HG03064 (cell line): ENCODE data around the gene SLX4IP.
"Not testable (repeated sequence)": the region's sequence is repeated elsewhere in the genome, so short reads cannot be mapped to it uniquely, and the experiment has no call there.

ENCODE experiments used
- ATAC-seq: cut with Tn5 transposase; IDR thresholded peaks from one replicate; pipeline ENCODE4 v1.9.1; 2021; ENCODE audit warnings: low read depth; ENCODE audit not compliant: unreplicated experiment

SLX4IP gene

GRCh38 chr20:10563935-10564492 is 128.9 kb downstream of the SLX4IP start:
- no peak for ATAC-seq

GRCh38 chr20:10565191-10565921 is 130.3 kb downstream of the SLX4IP start:
- no peak for ATAC-seq

GRCh38 chr20:10565922-10566897 is 131.1 kb downstream of the SLX4IP start:
- ATAC-seq: no peak

- no peak for ATAC-seq
Observed at GRCh38 chr20:10568032-10568431, 132.9 kb downstream of the SLX4IP start.

GRCh38 chr20:10571313-10571815 is 136.3 kb downstream of the SLX4IP start:
- ATAC-seq: no peak

GRCh38 chr20:10572853-10573252 is 137.7 kb downstream of the SLX4IP start:
- ATAC-seq: no peak

- no peak for ATAC-seq
Observed at GRCh38 chr20:10573273-10573950, 138.3 kb downstream of the SLX4IP start.

GRCh38 chr20:10573951-10574339 is 138.8 kb downstream of the SLX4IP start:
- ATAC-seq: no peak

- ATAC-seq: no peak
Observed at GRCh38 chr20:10576411-10577090, 141.4 kb downstream of the SLX4IP start.

GRCh38 chr20:10577648-10578047 is 142.5 kb downstream of the SLX4IP start:
- ATAC-seq: no peak

GRCh38 chr20:10578607-10579006 is 143.5 kb downstream of the SLX4IP start:
- ATAC-seq: no peak

- no peak for ATAC-seq
Observed at GRCh38 chr20:10579942-10580341, 144.8 kb downstream of the SLX4IP start.

- ATAC-seq: no peak
Observed at GRCh38 chr20:10580700-10581099, 145.6 kb downstream of the SLX4IP start.

GRCh38 chr20:10581823-10582222 is 146.7 kb downstream of the SLX4IP start:
- no peak for ATAC-seq

- ATAC-seq: no peak
Observed at GRCh38 chr20:10584371-10584770, 149.3 kb downstream of the SLX4IP start.

GRCh38 chr20:10585308-10585707 is 150.2 kb downstream of the SLX4IP start:
- ATAC-seq: no peak

GRCh38 chr20:10586296-10586695 is 151.2 kb downstream of the SLX4IP start:
- no peak for ATAC-seq

GRCh38 chr20:10590446-10590845 is 155.3 kb downstream of the SLX4IP start:
- not testable (repeated sequence) for ATAC-seq

GRCh38 chr20:10590950-10591671 is 156.0 kb downstream of the SLX4IP start:
- ATAC-seq: no peak
